Neuronal stem cell (in vitro differentiated cells): ENCODE data around the gene ZNF280B.
"Not testable (repeated sequence)": the region's sequence is repeated elsewhere in the genome, so short reads cannot be mapped to it uniquely, and the experiment has no call there.

Experiments
- DNase-seq: peaks from one replicate; pipeline ENCODE4 v3.0.0-alpha.2; 2013; ENCODE audit warnings: low spot score
- H2AFZ ChIP-seq: one replicate; pipeline ENCODE4 v1.6.1; 2013; ENCODE audit warnings: mild to moderate bottlenecking, low read length, inconsistent platforms
- H2AK5ac ChIP-seq: 2 replicates; pipeline ENCODE4 v1.6.1; 2013; ENCODE audit warnings: low read depth, mild to moderate bottlenecking, inconsistent platforms, low read length, moderate library complexity, mixed read lengths
- H2BK120ac ChIP-seq: 2 replicates; pipeline ENCODE4 v1.6.1; 2013; ENCODE audit warnings: low read depth, mild to moderate bottlenecking, inconsistent platforms, low read length, moderate library complexity, mixed read lengths
- H2BK12ac ChIP-seq: one replicate; pipeline ENCODE4 v1.6.1; 2013; ENCODE audit warnings: low read length, inconsistent platforms
- H2BK15ac ChIP-seq: 2 replicates; pipeline ENCODE4 v1.6.1; 2013; ENCODE audit warnings: mild to moderate bottlenecking, low read length, inconsistent platforms, mixed read lengths
- H2BK5ac ChIP-seq: one replicate; pipeline ENCODE4 v1.6.1; 2013; ENCODE audit warnings: inconsistent platforms, mild to moderate bottlenecking, low read length, moderate library complexity
- H3K14ac ChIP-seq: one replicate; pipeline ENCODE4 v1.6.1; 2013; ENCODE audit warnings: low read length, inconsistent platforms
- H3K18ac ChIP-seq: 2 replicates; pipeline ENCODE4 v1.6.1; 2013; ENCODE audit warnings: low read length, inconsistent platforms
- H3K23ac ChIP-seq: 2 replicates; pipeline ENCODE4 v1.6.1; 2013; ENCODE audit warnings: low read depth, mild to moderate bottlenecking, mixed read lengths, low read length, inconsistent platforms; ENCODE audit not compliant: poor library complexity
- H3K27ac ChIP-seq: replicated peaks from 3 replicates; pipeline ENCODE4 v1.5.1; 2013; ENCODE audit warnings: low read length, inconsistent platforms
- H3K27me3 ChIP-seq, 3 experiments: 2 replicates each; pipeline ENCODE4 v1.6.1; 2013; ENCODE audit warnings: low read length in 3 of 3, mild to moderate bottlenecking in 2 of 3, inconsistent platforms in 1 of 3, low read depth in 1 of 3, mixed read lengths in 1 of 3, moderate library complexity in 1 of 3; ENCODE audit not compliant: control insufficient read depth in 3 of 3, insufficient read depth in 3 of 3
- H3K36me3 ChIP-seq, 2 donors: replicated peaks in 1 of 2; 2 replicates each; pipeline ENCODE4 v1.6.1; 2013; ENCODE audit warnings: low read length in 2 of 2; ENCODE audit not compliant: control insufficient read depth in 2 of 2, insufficient read depth in 2 of 2
- H3K4ac ChIP-seq: 2 replicates; pipeline ENCODE4 v1.6.1; 2013; ENCODE audit warnings: inconsistent platforms, mild to moderate bottlenecking, low read length, moderate library complexity
- H3K4me1 ChIP-seq, 2 donors: 1 replicate in 1 of 2; 2 replicates in 1 of 2; pipeline ENCODE4 v1.6.1; 2013; ENCODE audit warnings: low read length in 2 of 2, low read depth in 1 of 2; ENCODE audit not compliant: control insufficient read depth in 2 of 2, insufficient read depth in 1 of 2
- H3K4me2 ChIP-seq: one replicate; pipeline ENCODE4 v1.6.1; 2013; ENCODE audit warnings: mild to moderate bottlenecking, low read length, inconsistent platforms; ENCODE audit not compliant: insufficient read depth, poor library complexity, severe bottlenecking
- H3K4me3 ChIP-seq, 2 donors: 2 replicates each; pipeline ENCODE4 v1.5.1; 2013; ENCODE audit warnings: low read length in 2 of 2, mild to moderate bottlenecking in 2 of 2, inconsistent platforms in 1 of 2, moderate library complexity in 1 of 2
- H3K79me1 ChIP-seq: one replicate; pipeline ENCODE4 v1.6.1; 2013; ENCODE audit warnings: low read depth, mild to moderate bottlenecking, inconsistent platforms, low read length, moderate library complexity
- H3K9ac ChIP-seq: one replicate; pipeline ENCODE4 v1.6.1; 2013; ENCODE audit warnings: mild to moderate bottlenecking, low read depth, low read length, inconsistent platforms; ENCODE audit not compliant: poor library complexity
- H3K9me3 ChIP-seq, 2 donors: replicated peaks in 1 of 2; 2 replicates each; pipeline versions ENCODE3 to v1.6.1; 2013; ENCODE audit warnings: low read length in 2 of 2, mild to moderate bottlenecking in 2 of 2, inconsistent platforms in 1 of 2, low read depth in 1 of 2, mixed read lengths in 1 of 2, moderate library complexity in 1 of 2; ENCODE audit not compliant: control insufficient read depth in 2 of 2, insufficient read depth in 1 of 2
- H4K8ac ChIP-seq: one replicate; pipeline ENCODE4 v1.6.1; 2013; ENCODE audit warnings: low read depth, mild to moderate bottlenecking, inconsistent platforms, low read length, moderate library complexity
- H4K91ac ChIP-seq: one replicate; pipeline ENCODE4 v1.6.1; 2013; ENCODE audit warnings: low read length, low read depth, mild to moderate bottlenecking, inconsistent platforms; ENCODE audit not compliant: poor library complexity
- WGBS, 2 donors: extraction: QIAGEN DNeasy Blood & Tissue Kit; methylation state at CpG; one replicate each; pipeline ENCODE4 v1.1.7; 2013; ENCODE audit warnings: missing lambda C conversion rate in 2 of 2, mixed read lengths in 1 of 2; ENCODE audit not compliant: insufficient read length in 2 of 2, insufficient replicate concordance in 1 of 2; ENCODE audit errors: extremely low coverage in 2 of 2; 5-methylcytosine and 5-hydroxymethylcytosine counted together

The ZNF280B gene

GRCh38 chr22:22519591-22519990 lies 11.0 kb upstream of the ZNF280B start:
- H4K8ac ChIP-seq, result no peak overlapping the region
- peaks cover 0 to 3% (median 1%) of the 10 kb centered on the region in 3 experiments for H3K27me3 ChIP-seq
- no peak overlapping the region for H3K23ac ChIP-seq
- H3K18ac ChIP-seq, result no peak overlapping the region
- no peak overlapping the region for H3K4me2 ChIP-seq
- H2AK5ac ChIP-seq, result no peak overlapping the region
- H3K4me1 ChIP-seq, result peaks cover 0 to 13% of the 10 kb centered on the region in 2 donors
- H3K4me3 ChIP-seq, result no peak overlapping the region
- no peak overlapping the region for H2BK12ac ChIP-seq
- no peak for DNase-seq
- no peak overlapping the region for H3K14ac ChIP-seq
- no peaks in the 10 kb centered on the region for H3K79me1 ChIP-seq
- no peaks in the 10 kb centered on the region for H3K36me3 ChIP-seq
- H2BK5ac ChIP-seq, result no peak overlapping the region
- H2BK120ac ChIP-seq, result no peak overlapping the region
- no peak overlapping the region for H3K4ac ChIP-seq
- H4K91ac ChIP-seq, result no peak overlapping the region
- H3K9me3 ChIP-seq, result no peaks in the 10 kb centered on the region
- H3K9ac ChIP-seq, result no peak overlapping the region
- H2AFZ ChIP-seq, result peak overlapping the region; percentile 69
- WGBS, 2 donors, result no CpG with 5 or more reads among the region's 5 CpGs
- peak overlapping the region; percentile 56 for H3K27ac ChIP-seq
- H2BK15ac ChIP-seq, result no peak overlapping the region

DNA sequence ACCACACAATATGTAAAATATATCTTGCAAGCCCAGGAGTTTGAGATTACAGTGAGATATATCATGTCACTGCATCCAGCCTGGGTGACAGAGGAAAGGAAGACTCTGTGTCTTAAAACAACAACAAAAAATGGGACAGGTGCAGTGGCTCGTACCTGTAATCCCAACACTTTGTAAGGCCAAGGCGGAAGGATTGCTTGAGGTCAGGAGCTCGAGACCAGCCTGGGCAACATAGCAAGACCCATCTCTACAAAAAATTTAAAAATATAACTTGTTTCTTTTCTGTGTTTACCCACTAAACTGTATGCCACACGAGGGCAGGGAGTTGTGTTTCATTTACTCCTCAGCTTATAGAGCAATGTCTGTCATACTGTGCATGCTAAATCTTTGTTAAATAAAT lies 8.4 kb upstream of the ZNF280B start:
- H4K91ac ChIP-seq, result no peak overlapping the region
- H3K14ac ChIP-seq, result no peak overlapping the region
- H3K18ac ChIP-seq, result no peak overlapping the region
- no peaks in the 10 kb centered on the region for H3K36me3 ChIP-seq
- H2BK5ac ChIP-seq, result no peak overlapping the region
- no peak overlapping the region for H2BK15ac ChIP-seq
- no peak overlapping the region for H3K4ac ChIP-seq
- H3K4me1 ChIP-seq, result peaks cover 0 to 13% of the 10 kb centered on the region in 2 donors
- no peaks in the 10 kb centered on the region for H3K79me1 ChIP-seq
- no peak overlapping the region for H3K4me3 ChIP-seq
- no peak overlapping the region for H2AFZ ChIP-seq
- H3K27ac ChIP-seq, result no peak overlapping the region
- H3K23ac ChIP-seq, result no peak overlapping the region
- no peak overlapping the region for H2BK120ac ChIP-seq
- no peak overlapping the region for H3K4me2 ChIP-seq
- no peak overlapping the region for H4K8ac ChIP-seq
- no peaks in the 10 kb centered on the region for H3K9me3 ChIP-seq
- no peaks in the 10 kb centered on the region for H3K27me3 ChIP-seq
- DNase-seq, result no peak
- H2AK5ac ChIP-seq, result no peak overlapping the region
- H2BK12ac ChIP-seq, result no peak overlapping the region
- no CpG with 5 or more reads among the region's 4 CpGs for whole genome bisulfite sequencing, 2 donors
- H3K9ac ChIP-seq, result no peak overlapping the region

DNA sequence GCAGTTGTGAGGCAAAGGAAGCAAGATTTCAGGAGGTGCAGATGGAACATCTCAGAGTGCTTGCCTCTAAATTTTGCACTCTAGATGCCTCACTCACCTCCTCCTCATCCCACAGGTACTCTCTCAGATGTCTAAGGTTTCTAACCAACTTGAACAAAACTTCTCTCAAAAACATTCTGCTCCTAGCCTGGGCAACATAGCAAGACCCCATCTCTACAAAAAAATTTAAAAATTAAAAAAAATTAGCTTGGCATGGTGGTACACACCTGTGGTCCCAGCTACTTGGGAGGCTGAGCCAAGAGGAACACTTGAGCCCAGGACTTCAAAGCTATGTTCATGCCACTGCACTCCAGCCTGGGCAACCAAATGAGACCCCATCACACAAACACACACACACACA lies 7.3 kb upstream of the ZNF280B start:
- Histone ChIP-seq H3K9me3 (no peaks in the 10 kb centered on the region), H3K18ac (no peak overlapping the region), H3K27ac (no peak overlapping the region), H3K4me2 (no peak overlapping the region), H3K27me3 (no peaks in the 10 kb centered on the region), H3K23ac (no peak overlapping the region), H2AFZ (no peak overlapping the region), H3K36me3 (no peaks in the 10 kb centered on the region), H3K4me1 (peaks cover 0 to 10% of the 10 kb centered on the region in 2 donors), H2BK5ac (no peak overlapping the region), H2AK5ac (no peak overlapping the region), H2BK120ac (no peak overlapping the region), H4K91ac (no peak overlapping the region), H3K14ac (no peak overlapping the region), H3K79me1 (no peaks in the 10 kb centered on the region), H2BK12ac (no peak overlapping the region), H3K4ac (no peak overlapping the region), H4K8ac (no peak overlapping the region), H3K4me3 (no peak overlapping the region), H3K9ac (no peak overlapping the region), H2BK15ac (no peak overlapping the region)
- DNase-seq, result no peak

DNA sequence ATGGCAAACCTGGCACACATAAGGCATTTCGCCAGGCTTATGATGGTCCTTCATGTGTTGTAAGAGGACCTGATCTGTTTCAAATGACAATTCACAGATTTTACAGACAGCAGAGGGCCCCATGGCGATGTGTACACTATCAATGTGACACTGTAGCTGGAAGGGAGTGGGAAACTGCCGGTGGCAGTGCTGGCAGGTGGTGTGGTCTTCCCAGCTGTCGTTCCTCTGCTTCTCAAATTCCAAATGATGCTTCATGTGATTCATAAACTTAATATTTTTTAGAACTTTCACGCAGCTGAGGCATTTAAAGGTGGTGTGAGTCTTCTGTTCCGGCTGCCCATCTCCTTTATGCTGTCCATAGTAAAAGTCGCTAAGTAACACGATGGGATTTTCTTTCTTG lies 5.9 kb upstream of the ZNF280B start:
- H2BK5ac ChIP-seq, H3K14ac ChIP-seq, DNase-seq, H3K4me1 ChIP-seq, H3K4me2 ChIP-seq, H3K23ac ChIP-seq, H2BK12ac ChIP-seq, H3K4me3 ChIP-seq, H3K4ac ChIP-seq, H3K27ac ChIP-seq, H2AFZ ChIP-seq, H3K9ac ChIP-seq, H3K79me1 ChIP-seq, H2BK120ac ChIP-seq, H3K36me3 ChIP-seq, H4K91ac ChIP-seq, H2AK5ac ChIP-seq, H4K8ac ChIP-seq, H2BK15ac ChIP-seq, H3K18ac ChIP-seq, H3K9me3 ChIP-seq, H3K27me3 ChIP-seq: not testable (repeated sequence)
- WGBS, 2 donors, result no CpG with 5 or more reads among the region's 8 CpGs
